Stomach (tissue), 9 donors: Measurements from ENCODE around the gene MBNL3. TPM values are rescaled to one million over a fixed set of nuclear protein-coding genes. Genes with fewer than 3 reads are reported as not detected.

Experiments
- DNase-seq, 2 donors: peaks; one replicate each; pipeline versions ENCODE4 v3.0.0 to v3.0.0-alpha.2; 2013 to 2019
- H3K27ac ChIP-seq, 5 donors: fragments of 200-600 bp in 4 of 5; sonication (generic) in 4 of 5; one replicate each; pipeline ENCODE4 v1.5.1; 2013 to 2019; ENCODE audit warnings: mild to moderate bottlenecking in 1 of 5, moderate library complexity in 1 of 5
- H3K27me3 ChIP-seq, 3 donors: fragments of 200-600 bp; sonication (generic); one replicate each; pipeline ENCODE4 v1.5.1; 2017 to 2019; ENCODE audit warnings: mixed run types in 1 of 3
- H3K36me3 ChIP-seq, 4 donors: fragments of 200-600 bp; sonication (generic); 1 replicate in 3 of 4; 2 replicates in 1 of 4; pipeline ENCODE4 v1.5.1; 2016 to 2019
- H3K4me1 ChIP-seq, 4 donors: fragments of 200-600 bp; sonication (generic); one replicate each; pipeline ENCODE4 v1.5.1; 2016 to 2019
- H3K4me3 ChIP-seq, 4 donors: fragments of 200-600 bp; sonication (generic) in 3 of 4; one replicate each; pipeline ENCODE4 v1.5.1; 2016 to 2019; ENCODE audit warnings: mild to moderate bottlenecking in 1 of 4
- H3K9me3 ChIP-seq, 4 donors: fragments of 200-600 bp; sonication (generic); one replicate each; pipeline ENCODE4 v1.5.1; 2016 to 2019
- EP300 ChIP-seq: sonication (generic); formaldehyde crosslinking; IDR thresholded peaks from one replicate; pipeline ENCODE4 v1.6.1; 2017; ENCODE audit warnings: antibody characterized with exemption
- POLR2A ChIP-seq, 4 donors: fragments of 450-650 bp; IDR thresholded peaks; one replicate each; pipeline ENCODE4 v1.6.1; 2016; ENCODE audit warnings: antibody characterized with exemption in 4 of 4, control low read depth in 2 of 4, mild to moderate bottlenecking in 1 of 4, moderate library complexity in 1 of 4
- POLR2AphosphoS5 ChIP-seq, 3 donors: sonication (generic); formaldehyde crosslinking; IDR thresholded peaks; one replicate each; pipeline ENCODE4 v1.6.1; 2016; ENCODE audit warnings: antibody characterized with exemption in 3 of 3
- WGBS, 5 donors: extraction: QIAGEN DNeasy Blood & Tissue Kit in 3 of 5; methylation state at CpG; one replicate each; pipeline versions ENCODE4 v1.1.5 to v1.1.7; 2013 to 2018; 5-methylcytosine and 5-hydroxymethylcytosine counted together
- intact Hi-C: fragments of 100-400 bp; cut with DNase I; formaldehyde crosslinking; loops from one replicate; pipeline ENCODE4 v1.15.1; 2023; ENCODE audit warnings: low total_unique reads
- polyA plus RNA-seq, 3 donors: library from polyadenylated mRNA; stranded (reverse); fragments of 200-250 nt; gene quantifications; one replicate each; pipeline ENCODE4 v1.2.3, GENCODE V29; 2013
- total RNA-seq, 5 donors: library from RNA; depleted of rRNA; stranded (reverse); fragments of >200 nt; gene quantifications; one replicate each; pipeline versions ENCODE4 v1.1.0 to v1.2.3, GENCODE V29; 2014 to 2016
- TF ChIP-seq, protein P1 (sequence below), 7 experiments: fragments of 450-650 bp in 4 of 7; fragments of 200-600 bp in 3 of 7; sonication (generic) in 3 of 7; IDR thresholded peaks; one replicate each; pipeline ENCODE4 v1.5.1; 2016 to 2019; ENCODE audit warnings: antibody characterized with exemption in 7 of 7, control low read depth in 2 of 7, mild to moderate bottlenecking in 1 of 7
- donor health status: healthy with polysubstance abuse.
- donor health status: Bipolar disorder and iron deficiency.
- donor health status: healthy.

MBNL3 gene
- total and polyA plus RNA-seq, 8 donors = 2.0 to 31.7 (median 6.7) TPM

DNA sequence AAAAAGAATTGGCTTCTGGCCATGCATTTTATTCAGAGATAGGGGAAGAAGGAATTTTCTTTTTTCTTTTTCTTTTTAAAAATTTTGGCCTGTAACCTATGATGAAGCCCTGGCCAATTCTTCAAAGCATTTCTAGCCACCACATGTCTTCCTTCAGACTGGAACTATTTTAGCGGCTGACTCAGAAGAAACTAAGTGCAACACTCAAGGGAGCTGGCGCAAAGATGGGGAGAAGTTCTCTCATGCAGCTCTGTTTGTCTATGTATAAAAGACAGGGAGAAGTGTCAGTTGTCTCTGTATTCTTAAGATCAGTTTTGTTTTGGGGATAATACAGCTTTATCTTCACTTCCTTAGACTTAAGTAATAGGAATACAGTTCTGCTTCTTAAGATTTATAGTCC lies 46.1 kb downstream of the MBNL3 start:
- WGBS, 5 donors = 82 to 91% (median 86%) methylated on average over 2 of the region's 2 CpGs
- intact Hi-C loops = no loop called here
- H3K36me3 ChIP-seq = no peaks in the 10 kb centered on the region
- H3K27ac ChIP-seq = no peak overlapping the region
- TF ChIP-seq POLR2A (IDR thresholded peaks at IDR 0.05) (no peak), EP300 (no peak), POLR2AphosphoS5 (IDR thresholded peaks at IDR 0.05) (no peak)
- TF ChIP-seq, protein P1, sequence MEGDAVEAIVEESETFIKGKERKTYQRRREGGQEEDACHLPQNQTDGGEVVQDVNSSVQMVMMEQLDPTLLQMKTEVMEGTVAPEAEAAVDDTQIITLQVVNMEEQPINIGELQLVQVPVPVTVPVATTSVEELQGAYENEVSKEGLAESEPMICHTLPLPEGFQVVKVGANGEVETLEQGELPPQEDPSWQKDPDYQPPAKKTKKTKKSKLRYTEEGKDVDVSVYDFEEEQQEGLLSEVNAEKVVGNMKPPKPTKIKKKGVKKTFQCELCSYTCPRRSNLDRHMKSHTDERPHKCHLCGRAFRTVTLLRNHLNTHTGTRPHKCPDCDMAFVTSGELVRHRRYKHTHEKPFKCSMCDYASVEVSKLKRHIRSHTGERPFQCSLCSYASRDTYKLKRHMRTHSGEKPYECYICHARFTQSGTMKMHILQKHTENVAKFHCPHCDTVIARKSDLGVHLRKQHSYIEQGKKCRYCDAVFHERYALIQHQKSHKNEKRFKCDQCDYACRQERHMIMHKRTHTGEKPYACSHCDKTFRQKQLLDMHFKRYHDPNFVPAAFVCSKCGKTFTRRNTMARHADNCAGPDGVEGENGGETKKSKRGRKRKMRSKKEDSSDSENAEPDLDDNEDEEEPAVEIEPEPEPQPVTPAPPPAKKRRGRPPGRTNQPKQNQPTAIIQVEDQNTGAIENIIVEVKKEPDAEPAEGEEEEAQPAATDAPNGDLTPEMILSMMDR (IDR thresholded peaks at IDR 0.05) = no peak
- DNase-seq = peak in 1 of 2 donors; percentile 35
- H3K9me3 ChIP-seq = peaks cover 0 to 16% (median 3%) of the 10 kb centered on the region in 4 donors
- no peak overlapping the region for H3K4me3 ChIP-seq
- H3K4me1 ChIP-seq = peaks cover 0 to 7% (median 0%) of the 10 kb centered on the region in 4 donors
- no peaks in the 10 kb centered on the region for H3K27me3 ChIP-seq

DNA sequence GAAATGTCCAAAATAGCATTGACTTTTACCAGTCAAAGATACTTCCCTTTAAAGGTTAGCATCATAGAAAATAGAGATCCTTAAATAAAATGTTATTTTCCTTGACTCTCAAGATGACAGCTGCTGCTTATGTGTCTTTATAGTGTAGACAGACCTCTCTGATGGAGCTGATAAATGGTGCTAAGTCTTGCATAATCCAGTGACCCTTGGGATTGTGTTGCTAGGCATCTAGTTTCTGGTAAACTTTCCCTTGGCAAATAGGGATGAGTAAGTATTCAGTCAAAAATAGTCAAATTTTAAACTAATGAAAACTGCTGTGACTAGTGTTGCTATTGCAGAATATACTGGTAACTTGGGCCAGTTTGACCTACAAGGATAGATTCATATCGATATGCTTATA lies 53.6 kb downstream of the MBNL3 start:
- Histone ChIP-seq H3K27me3 (no peaks in the 10 kb centered on the region), H3K36me3 (no peaks in the 10 kb centered on the region), H3K4me3 (no peak overlapping the region), H3K9me3 (no peaks in the 10 kb centered on the region), H3K27ac (no peak overlapping the region), H3K4me1 (no peaks in the 10 kb centered on the region)
- WGBS, 5 donors = 74 to 98% (median 88%) methylated on average over 1 of the region's 1 CpG
- intact Hi-C loops = no loop called here
- TF ChIP-seq POLR2A (IDR thresholded peaks at IDR 0.05) (no peak), POLR2AphosphoS5 (IDR thresholded peaks at IDR 0.05) (no peak), EP300 (no peak)
- TF ChIP-seq, protein P1 (IDR thresholded peaks at IDR 0.05) = no peak
- DNase-seq = no peak

DNA sequence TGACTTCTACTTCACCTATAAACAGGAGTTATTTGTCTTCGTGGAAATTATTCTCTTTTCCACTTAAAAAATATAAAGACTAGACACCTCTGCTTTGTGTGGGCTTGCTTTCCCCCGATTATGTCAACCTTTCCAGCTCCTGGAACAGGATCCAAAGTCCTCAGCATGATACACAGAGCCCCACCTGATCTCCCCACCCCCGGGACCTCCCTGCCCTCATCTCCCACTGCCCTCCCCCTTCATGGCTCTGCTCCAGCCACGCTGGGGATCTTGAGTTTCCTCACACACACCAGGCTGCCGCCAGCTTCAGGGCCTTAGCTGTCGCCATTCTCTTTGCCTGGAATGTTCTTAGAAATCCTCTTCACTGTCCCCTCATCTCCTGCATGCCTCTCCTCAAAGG lies 55.3 kb downstream of the MBNL3 start:
- H3K4me1 ChIP-seq = no peaks in the 10 kb centered on the region
- H3K4me3 ChIP-seq = no peak overlapping the region
- intact Hi-C loops = no loop called here
- no peaks in the 10 kb centered on the region for H3K27me3 ChIP-seq
- TF ChIP-seq POLR2AphosphoS5 (IDR thresholded peaks at IDR 0.05) (no peak), EP300 (no peak)
- TF ChIP-seq, protein P1 (IDR thresholded peaks at IDR 0.05) = no peak
- no peaks in the 10 kb centered on the region for H3K36me3 ChIP-seq
- H3K27ac ChIP-seq = no peak overlapping the region
- no peaks in the 10 kb centered on the region for H3K9me3 ChIP-seq
- WGBS, 5 donors = 49 to 73% (median 61%) methylated on average over 5 to 6 of the region's 6 CpGs
- DNase-seq = no peak

DNA sequence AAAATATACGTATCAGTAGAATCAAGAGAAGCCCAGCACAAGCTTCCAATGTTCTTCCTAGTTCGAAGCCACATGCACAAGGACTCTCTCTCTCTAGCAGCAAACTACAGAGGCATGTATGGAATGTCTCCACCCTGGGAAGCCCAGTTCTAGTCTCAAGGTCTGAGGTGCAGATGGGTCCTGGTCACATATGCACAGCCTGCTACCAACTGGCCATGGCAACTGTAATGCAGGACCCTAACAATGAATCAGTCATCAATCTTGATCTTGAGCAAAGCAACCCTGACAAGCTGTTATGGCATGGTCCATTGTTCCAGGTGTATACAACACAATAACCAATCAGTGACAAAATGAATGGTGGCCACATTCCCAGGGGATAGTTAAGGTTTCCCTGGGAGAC lies 55.8 kb downstream of the MBNL3 start:
- Histone ChIP-seq H3K9me3 (no peaks in the 10 kb centered on the region), H3K4me1 (no peaks in the 10 kb centered on the region), H3K4me3 (no peak overlapping the region), H3K27me3 (no peaks in the 10 kb centered on the region), H3K36me3 (no peaks in the 10 kb centered on the region), H3K27ac (no peak overlapping the region)
- intact Hi-C loops = no loop called here
- WGBS, 5 donors = 72 to 88% (median 84%) methylated on average over 2 of the region's 2 CpGs
- TF ChIP-seq, protein P1 (IDR thresholded peaks at IDR 0.05) = no peak
- TF ChIP-seq POLR2A (IDR thresholded peaks at IDR 0.05) = no peak
- TF ChIP-seq EP300 = no peak
- no peak for TF ChIP-seq POLR2AphosphoS5 (IDR thresholded peaks at IDR 0.05)
- no peak for DNase-seq
